Endothelial cell of umbilical vein (primary cell): ENCODE data around the gene CD300LB. TPM values are rescaled to one million over a fixed set of nuclear protein-coding genes. Genes with fewer than 3 reads are reported as not detected.

Experiments used
- BruUV-seq: library from RNA; stranded (reverse); fragments of 400-500 nt; replicated peaks from 2 replicates; lab custom pipeline; 2021; lab: Mats Ljungman, UMichigan
- CTCF ChIA-PET: fragments of 300-600, 350-600 bp; sonication (Branson Sonifier 250); formaldehyde crosslinking; loops from one replicate; lab custom pipeline; 2021; ENCODE audit warnings: antibody characterized with exemption, inconsistent platforms; lab: Charles Lee
- POLR2A ChIA-PET: fragments of 300-600, 350-600 bp; sonication (Branson Sonifier 250); formaldehyde crosslinking; loops from one replicate; lab custom pipeline; 2021; ENCODE audit warnings: antibody characterized with exemption, inconsistent platforms; lab: Charles Lee
- DNase-seq: peaks from one replicate; pipeline ENCODE4 v3.0.0-alpha.2; 2011; ENCODE audit warnings: low read depth, low spot score
- FAIRE-seq: peaks from 2 replicates; lab custom pipeline; 2011; peaks lifted over from hg19 to GRCh38; lab: Jason Lieb, UNC
- H2AFZ ChIP-seq: 2 replicates; pipeline ENCODE4 v1.6.0; 2012; ENCODE audit warnings: low read depth, low read length, control low read depth, inconsistent platforms
- H3K27ac ChIP-seq: 2 replicates; pipeline ENCODE4 v1.5.1; 2011; ENCODE audit warnings: low read depth, mild to moderate bottlenecking, control low read depth, low read length, moderate library complexity; ENCODE audit not compliant: insufficient read depth
- H3K27me3 ChIP-seq, 2 experiments: 2 replicates each; pipeline versions ENCODE4 v1.6.0 to v1.6.1; 2011; ENCODE audit warnings: low read length in 2 of 2, mixed read lengths in 1 of 2; ENCODE audit not compliant: control insufficient read depth in 2 of 2, insufficient read depth in 2 of 2
- H3K36me3 ChIP-seq, 2 experiments: 2 replicates in 1 of 2; 3 replicates in 1 of 2; pipeline ENCODE4 v1.5.1; 2011; ENCODE audit warnings: low read length in 2 of 2, mild to moderate bottlenecking in 1 of 2, moderate library complexity in 1 of 2; ENCODE audit not compliant: control insufficient read depth in 2 of 2, insufficient read depth in 2 of 2; ENCODE audit errors: extremely low read depth in 1 of 2
- H3K4me1 ChIP-seq: 3 replicates; pipeline ENCODE4 v1.5.1; 2011; ENCODE audit warnings: mild to moderate bottlenecking, low read length; ENCODE audit not compliant: control insufficient read depth, insufficient read depth; ENCODE audit errors: extremely low read depth
- H3K4me2 ChIP-seq: 2 replicates; pipeline ENCODE4 v1.6.1; 2011; ENCODE audit warnings: low read length, control low read depth, mixed read lengths; ENCODE audit not compliant: insufficient read depth
- H3K4me3 ChIP-seq, 3 experiments: fragments of 200-600 bp in 1 of 3; sonication (generic), shearing (Covaris generic) in 1 of 3; replicated peaks in 1 of 3; 2 replicates each; pipeline ENCODE4 v1.5.1; 2011 to 2016; ENCODE audit warnings: control low read depth in 3 of 3, low read length in 3 of 3, mild to moderate bottlenecking in 2 of 3, inconsistent platforms in 1 of 3, low read depth in 1 of 3, moderate library complexity in 1 of 3; ENCODE audit not compliant: insufficient read depth in 1 of 3
- H3K79me2 ChIP-seq: 2 replicates; pipeline ENCODE4 v1.6.0; 2012; ENCODE audit warnings: low read length, inconsistent platforms; ENCODE audit not compliant: control insufficient read depth, insufficient read depth
- H3K9ac ChIP-seq: replicated peaks from 2 replicates; pipeline ENCODE3; 2011; ENCODE audit warnings: low read length, control low read depth; ENCODE audit not compliant: insufficient read depth; ENCODE audit errors: extremely low read depth
- H3K9me1 ChIP-seq: replicated peaks from 3 replicates; pipeline ENCODE4 v1.6.0; 2011; ENCODE audit warnings: mild to moderate bottlenecking, low read length; ENCODE audit not compliant: control insufficient read depth, insufficient read depth; ENCODE audit errors: extremely low read depth
- H3K9me3 ChIP-seq: replicated peaks from 2 replicates; pipeline ENCODE4 v1.5.1; 2012; ENCODE audit warnings: low read length, inconsistent platforms; ENCODE audit not compliant: control insufficient read depth, insufficient read depth
- H4K20me1 ChIP-seq: replicated peaks from 2 replicates; pipeline ENCODE3; 2011; ENCODE audit warnings: mild to moderate bottlenecking, low read length; ENCODE audit not compliant: control insufficient read depth, insufficient read depth; ENCODE audit errors: extremely low read depth
- CTCF ChIP-seq, 2 donors: IDR thresholded peaks; 1 replicate in 1 of 2; 2 replicates in 1 of 2; pipeline ENCODE4 v1.5.1; 2011; ENCODE audit warnings: low read length in 2 of 2, mild to moderate bottlenecking in 2 of 2, moderate library complexity in 2 of 2, control low read depth in 1 of 2, inconsistent platforms in 1 of 2, low read depth in 1 of 2; ENCODE audit not compliant: insufficient read depth in 1 of 2; ENCODE audit errors: extremely low read depth in 1 of 2
- EZH2 ChIP-seq: IDR thresholded peaks from 2 replicates; pipeline ENCODE4 v1.6.1; 2012; ENCODE audit warnings: borderline replicate concordance, low read depth, mild to moderate bottlenecking, moderate library complexity, low read length, inconsistent platforms; ENCODE audit not compliant: severe bottlenecking
- FOS ChIP-seq: IDR thresholded peaks from 2 replicates; pipeline ENCODE4 v1.6.1; 2011; ENCODE audit warnings: mild to moderate bottlenecking, low read length, moderate library complexity, borderline replicate concordance; ENCODE audit not compliant: insufficient read depth
- GATA2 ChIP-seq: IDR thresholded peaks from 2 replicates; pipeline ENCODE4 v1.7.0; 2011; ENCODE audit warnings: low read depth, mild to moderate bottlenecking, moderate library complexity, mixed read lengths, low read length; ENCODE audit not compliant: insufficient read length, insufficient read depth
- JUN ChIP-seq: IDR thresholded peaks from 2 replicates; pipeline ENCODE4 v1.6.1; 2011; ENCODE audit warnings: borderline replicate concordance, low read depth; ENCODE audit not compliant: insufficient read length, insufficient read depth
- MAX ChIP-seq: IDR thresholded peaks from 2 replicates; pipeline ENCODE4 v1.6.1; 2011; ENCODE audit not compliant: insufficient read depth, insufficient read length
- MYC ChIP-seq: IDR thresholded peaks from one replicate; pipeline ENCODE4 v1.6.1; 2011; ENCODE audit warnings: mild to moderate bottlenecking, low read depth, low read length
- POLR2A ChIP-seq: IDR thresholded peaks from 2 replicates; pipeline ENCODE4 v1.6.1; 2012; ENCODE audit warnings: low read depth, mild to moderate bottlenecking, control low read depth, low read length
- POLR2AphosphoS5 ChIP-seq: IDR thresholded peaks from 2 replicates; pipeline ENCODE4 v1.6.1; 2012; ENCODE audit warnings: low read depth, mild to moderate bottlenecking, control low read depth, low read length, moderate library complexity; ENCODE audit not compliant: insufficient read depth
- dilution Hi-C: fragments of 300-500 bp; cut with MboI; formaldehyde crosslinking; loops from one replicate; pipeline ENCODE4 v1.15.0; 2019; ENCODE audit warnings: low sequenced_read_pairs; ENCODE audit not compliant: extremely low pct_ligation_motif_present
- intact Hi-C: fragments of 100-400 bp; cut with micrococcal nuclease; formaldehyde crosslinking; loops from one replicate; pipeline ENCODE4 v1.10.0; 2022
- polyA plus RNA-seq, 4 experiments: library from polyadenylated mRNA; depleted of rRNA in 3 of 4; stranded (reverse) in 3 of 4; unstranded in 1 of 4; fragments of >200 nt; gene quantifications; 2 replicates each; pipeline versions ENCODE4 v1.2.1 to v1.2.3, GENCODE V29; 2011 to 2012; ENCODE audit warnings: missing spikeins in 1 of 4
- total RNA-seq: library from RNA; stranded (reverse); gene quantifications from 2 replicates; pipeline ENCODE4 v1.2.3, GENCODE V29; 2021

Gene CD300LB
- total and polyA plus RNA-seq, 2 donors (not counting 3 experiments of a cell fraction or from before 2014, with no cell fraction given) = not detected

GRCh38 chr17:74527081-74527480, 4.2 kb downstream of the CD300LB start:
- ChIA-PET POLR2A (no interaction called here), CTCF (no interaction called here)
- Histone ChIP-seq H2AFZ (no peak overlapping the region), H3K79me2 (no peaks in the 10 kb centered on the region), H3K4me3 (no peak overlapping the region), H3K27me3 (no peaks in the 10 kb centered on the region), H3K9me3 (peaks cover 2% of the 10 kb centered on the region), H4K20me1 (no peaks in the 10 kb centered on the region), H3K9me1 (no peaks in the 10 kb centered on the region), H3K27ac (no peak overlapping the region), H3K9ac (no peak overlapping the region), H3K36me3 (no peaks in the 10 kb centered on the region), H3K4me1 (no peaks in the 10 kb centered on the region), H3K4me2 (no peak overlapping the region)
- intact Hi-C loops (no loop called here), dilution Hi-C loops (no loop called here)
- no TSS peak for BruUV-seq
- DNase-seq (no peak), FAIRE-seq (no peak)
- TF ChIP-seq MAX = no peak
- no peak for TF ChIP-seq FOS
- TF ChIP-seq POLR2AphosphoS5 = no peak
- TF ChIP-seq JUN = no peak
- no peak for TF ChIP-seq CTCF (IDR thresholded peaks at IDR 0.05; ENCODE audit: extremely low read depth in 1 of 2, insufficient read depth in 1 of 2, low read depth in 1 of 2, low read length in 2 of 2)

- ChIA-PET POLR2A (no interaction called here), CTCF (no interaction called here)
- TF ChIP-seq POLR2A (no peak), MYC (no peak), POLR2AphosphoS5 (no peak), MAX (no peak), EZH2 (no peak), CTCF (IDR thresholded peaks at IDR 0.05; ENCODE audit: extremely low read depth in 1 of 2, insufficient read depth in 1 of 2, low read depth in 1 of 2, low read length in 2 of 2) (no peak), GATA2 (no peak), JUN (no peak), FOS (no peak)
These were observed 4.6 kb downstream of the CD300LB start for GRCh38 chr17:74526681-74527080.

More at GRCh38 chr17:74526681-74527080, 4.6 kb downstream of the CD300LB start:
- Histone ChIP-seq H3K36me3 (no peaks in the 10 kb centered on the region), H3K4me3 (no peak overlapping the region), H3K4me1 (no peaks in the 10 kb centered on the region), H3K9me1 (no peaks in the 10 kb centered on the region), H2AFZ (no peak overlapping the region), H3K27me3 (no peaks in the 10 kb centered on the region), H3K9ac (no peak overlapping the region), H3K4me2 (no peak overlapping the region), H3K9me3 (peaks cover 2% of the 10 kb centered on the region), H4K20me1 (no peaks in the 10 kb centered on the region), H3K79me2 (no peaks in the 10 kb centered on the region), H3K27ac (no peak overlapping the region)
- intact Hi-C loops (no loop called here), dilution Hi-C loops (no loop called here)
- no peak for DNase-seq
- no peak for FAIRE-seq
- no TSS peak for BruUV-seq
